H1 (cell line): Measurements from ENCODE around the gene MID1. TPM values are rescaled to one million over a fixed set of nuclear protein-coding genes. Genes with fewer than 3 reads are reported as not detected.

Experiments used
- CTCF ChIA-PET: fragments of 300-600 bp; sonication (Branson Sonifier 250); formaldehyde crosslinking; loops from one replicate; lab custom pipeline; 2021; ENCODE audit not compliant: partially characterized antibody; lab: Charles Lee
- POLR2A ChIA-PET: fragments of 300-600 bp; sonication (Branson Sonifier 250); formaldehyde crosslinking; loops from one replicate; lab custom pipeline; 2021; ENCODE audit warnings: inconsistent platforms; ENCODE audit not compliant: partially characterized antibody; lab: Charles Lee
- DNase-seq, 2 experiments: peaks; one replicate each; pipeline versions ENCODE4 v3.0.0 to v3.0.0-alpha.2; 2010 to 2022; ENCODE audit warnings: low spot score in 2 of 2, low read depth in 1 of 2, mixed read lengths in 1 of 2
- FAIRE-seq: peaks from 2 replicates; lab custom pipeline; 2011; peaks lifted over from hg19 to GRCh38; lab: Jason Lieb, UNC
- H2AFZ ChIP-seq: 2 replicates; pipeline ENCODE4 v1.8.1; 2012; ENCODE audit warnings: low read length, inconsistent platforms
- H2AK5ac ChIP-seq: 2 replicates; pipeline ENCODE4 v1.6.1; 2013; ENCODE audit warnings: low read depth, low read length
- H2BK120ac ChIP-seq: replicated peaks from 2 replicates; pipeline ENCODE3; 2013; ENCODE audit warnings: low read depth, low read length, inconsistent platforms
- H2BK12ac ChIP-seq: 2 replicates; pipeline ENCODE4 v1.6.1; 2013; ENCODE audit warnings: low read depth, low read length
- H2BK15ac ChIP-seq: 2 replicates; pipeline ENCODE4 v1.6.1; 2013; ENCODE audit warnings: low read length
- H2BK20ac ChIP-seq: 2 replicates; pipeline ENCODE4 v1.6.1; 2013; ENCODE audit warnings: low read length
- H2BK5ac ChIP-seq: 2 replicates; pipeline ENCODE4 v1.6.1; 2013; ENCODE audit warnings: low read depth, low read length
- H3K14ac ChIP-seq: 2 replicates; pipeline ENCODE4 v1.6.1; 2013; ENCODE audit warnings: inconsistent platforms; ENCODE audit not compliant: insufficient read length
- H3K18ac ChIP-seq: 2 replicates; pipeline ENCODE4 v1.6.1; 2013; ENCODE audit warnings: low read length; ENCODE audit errors: extremely low read depth
- H3K23ac ChIP-seq: 2 replicates; pipeline ENCODE4 v1.6.1; 2013; ENCODE audit warnings: inconsistent platforms; ENCODE audit not compliant: insufficient read length
- H3K23me2 ChIP-seq: 2 replicates; pipeline ENCODE4 v1.6.1; 2013; ENCODE audit warnings: low read depth, low read length
- H3K27ac ChIP-seq: 2 replicates; pipeline ENCODE4 v1.6.1; 2011; ENCODE audit warnings: low read depth, low read length, inconsistent platforms
- H3K27me3 ChIP-seq, 4 experiments: replicated peaks in 1 of 4; 1 replicate in 1 of 4; 2 replicates in 3 of 4; pipeline versions ENCODE4 v1.6.1 to v1.8.1; 2011 to 2013; ENCODE audit warnings: low read length in 3 of 4, mild to moderate bottlenecking in 3 of 4, inconsistent platforms in 2 of 4, mixed read lengths in 2 of 4, moderate library complexity in 1 of 4; ENCODE audit not compliant: control insufficient read depth in 3 of 4, insufficient read depth in 3 of 4; ENCODE audit errors: extremely low read depth in 1 of 4
- H3K36me3 ChIP-seq, 4 experiments: 2 replicates each; pipeline versions ENCODE4 v1.6.1 to v1.8.1; 2011 to 2013; ENCODE audit warnings: mild to moderate bottlenecking in 4 of 4, low read length in 3 of 4, moderate library complexity in 2 of 4, control low read depth in 1 of 4, inconsistent platforms in 1 of 4; ENCODE audit not compliant: insufficient read depth in 4 of 4, control insufficient read depth in 2 of 4
- H3K4ac ChIP-seq: replicated peaks from 2 replicates; pipeline ENCODE3; 2013; ENCODE audit warnings: low read length, low read depth, mixed read lengths, inconsistent platforms; ENCODE audit not compliant: insufficient read length
- H3K4me1 ChIP-seq, 4 experiments: replicated peaks in 1 of 4; 1 replicate in 1 of 4; 2 replicates in 3 of 4; pipeline versions ENCODE4 v1.6.1 to v1.8.1; 2011 to 2013; ENCODE audit warnings: low read length in 3 of 4, inconsistent platforms in 2 of 4, mixed read lengths in 1 of 4; ENCODE audit not compliant: insufficient read depth in 4 of 4, control insufficient read depth in 3 of 4
- H3K4me2 ChIP-seq, 2 experiments: 2 replicates each; pipeline versions ENCODE4 v1.6.1 to v1.8.1; 2011 to 2013; ENCODE audit warnings: low read depth in 2 of 2, low read length in 2 of 2, control low read depth in 1 of 2, inconsistent platforms in 1 of 2, mild to moderate bottlenecking in 1 of 2; ENCODE audit not compliant: insufficient read depth in 1 of 2
- H3K4me3 ChIP-seq, 4 experiments: fragments of 200-600, 300-600 bp in 1 of 4; sonication (generic), shearing (Covaris generic), sonication (Bioruptor Twin) in 1 of 4; 2 replicates each; pipeline versions ENCODE4 v1.5.1 to v1.8.1; 2011 to 2016; ENCODE audit warnings: low read length in 4 of 4, low read depth in 3 of 4, control low read depth in 2 of 4, inconsistent platforms in 2 of 4, mild to moderate bottlenecking in 2 of 4, mixed read lengths in 1 of 4, moderate library complexity in 1 of 4; ENCODE audit not compliant: insufficient read depth in 2 of 4; ENCODE audit errors: extremely low read depth in 1 of 4
- H3K56ac ChIP-seq: replicated peaks from 2 replicates; pipeline ENCODE3; 2013; ENCODE audit warnings: low read depth, mild to moderate bottlenecking, mixed read lengths, low read length, inconsistent platforms; ENCODE audit not compliant: insufficient read length
- H3K79me1 ChIP-seq: 2 replicates; pipeline ENCODE4 v1.6.1; 2013; ENCODE audit warnings: low read depth, low read length, control low read depth
- H3K79me2 ChIP-seq, 2 experiments: 2 replicates each; pipeline versions ENCODE4 v1.6.1 to v1.8.1; 2012 to 2013; ENCODE audit warnings: low read length in 2 of 2, mild to moderate bottlenecking in 2 of 2, inconsistent platforms in 1 of 2; ENCODE audit not compliant: insufficient read depth in 2 of 2, control insufficient read depth in 1 of 2
- H3K9ac ChIP-seq, 4 experiments: replicated peaks in 1 of 4; 1 replicate in 1 of 4; 2 replicates in 3 of 4; pipeline versions ENCODE4 v1.6.1 to v1.8.1; 2011 to 2013; ENCODE audit warnings: low read depth in 3 of 4, low read length in 3 of 4, control low read depth in 2 of 4, mild to moderate bottlenecking in 2 of 4, moderate library complexity in 2 of 4, inconsistent platforms in 1 of 4; ENCODE audit errors: extremely low read depth in 1 of 4
- H3K9me3 ChIP-seq, 2 experiments: 2 replicates each; pipeline versions ENCODE4 v1.6.1 to v1.8.1; 2012 to 2013; ENCODE audit warnings: mild to moderate bottlenecking in 2 of 2, moderate library complexity in 2 of 2, control low read depth in 1 of 2, inconsistent platforms in 1 of 2, low read depth in 1 of 2, low read length in 1 of 2, mixed read lengths in 1 of 2; ENCODE audit not compliant: insufficient read depth in 2 of 2
- H4K20me1 ChIP-seq, 2 experiments: replicated peaks in 1 of 2; 2 replicates each; pipeline versions ENCODE3 to v1.8.1; 2011 to 2013; ENCODE audit warnings: inconsistent platforms in 2 of 2, low read length in 2 of 2, mild to moderate bottlenecking in 1 of 2; ENCODE audit not compliant: insufficient read depth in 2 of 2, control insufficient read depth in 1 of 2
- H4K5ac ChIP-seq: 2 replicates; pipeline ENCODE4 v1.6.1; 2013; ENCODE audit warnings: low read length, low read depth, mixed read lengths, inconsistent platforms; ENCODE audit not compliant: insufficient read length
- H4K8ac ChIP-seq: 2 replicates; pipeline ENCODE4 v1.8.0; 2013; ENCODE audit warnings: mild to moderate bottlenecking, moderate library complexity, low read length, inconsistent platforms; ENCODE audit not compliant: insufficient read depth; ENCODE audit errors: extremely low read depth
- H4K91ac ChIP-seq: replicated peaks from 2 replicates; pipeline ENCODE3; 2013; ENCODE audit warnings: low read length, mixed read lengths, inconsistent platforms; ENCODE audit not compliant: insufficient read length
- RAD21 ChIP-seq, 2 experiments: IDR thresholded peaks in 1 of 2; conservative IDR thresholded peaks in 1 of 2; 2 replicates each; pipeline ENCODE4 v1.6.1; 2011; ENCODE audit warnings: low read depth in 2 of 2, low read length in 2 of 2, improper control_type of control experiment in 1 of 2, inconsistent platforms in 1 of 2, mild to moderate bottlenecking in 1 of 2, moderate library complexity in 1 of 2
- WGBS, 2 experiments: shearing (Covaris generic) in 1 of 2; methylation state at CpG; one replicate each; pipeline versions ENCODE4 v1.1.6 to v1.1.7; 2013 to 2015; ENCODE audit warnings: low lambda C conversion rate in 2 of 2, mixed read lengths in 2 of 2, inconsistent platforms in 1 of 2, low coverage in 1 of 2, missing lambda C conversion rate in 1 of 2; ENCODE audit not compliant: insufficient replicate concordance in 2 of 2, insufficient coverage in 1 of 2, insufficient read length in 1 of 2; ENCODE audit errors: extremely low coverage in 1 of 2, missing lambda C conversion rate in 1 of 2; 5-methylcytosine and 5-hydroxymethylcytosine counted together
- polyA plus RNA-seq, 7 experiments: library from polyadenylated mRNA; depleted of rRNA in 3 of 7; stranded (reverse) in 5 of 7; unstranded in 2 of 7; fragments of >200 nt in 5 of 7; fragments of 200-250 nt in 2 of 7; gene quantifications; 1 replicate in 5 of 7; 2 replicates in 1 of 7; 4 replicates in 1 of 7; pipeline versions ENCODE4 v1.2.1 to v1.2.3, GENCODE V29; 2011 to 2013; ENCODE audit warnings: missing spikeins in 2 of 7, mixed read lengths in 2 of 7
- total RNA-seq: library from RNA; stranded (reverse); fragmentation: NEBNext Ultra II Directional; extraction: Animal tissue kit (Norgen Biotek cat#: 25700); gene quantifications from 2 replicates; pipeline ENCODE4 v1.2.1, GENCODE V29; 2021
- TF ChIP-seq, protein P1 (sequence below): IDR thresholded peaks from 2 replicates; pipeline ENCODE4 v1.6.1; 2011; ENCODE audit warnings: low read length, improper control_type of control experiment
- TF ChIP-seq, protein P2 (sequence below), 3 experiments: IDR thresholded peaks; 1 replicate in 2 of 3; 2 replicates in 1 of 3; pipeline versions ENCODE4 v1.5.1 to v1.6.1; 2011; ENCODE audit warnings: low read length in 3 of 3, mild to moderate bottlenecking in 3 of 3, inconsistent platforms in 2 of 3, low read depth in 1 of 3, moderate library complexity in 1 of 3; ENCODE audit not compliant: insufficient read depth in 1 of 3; ENCODE audit errors: control extremely low read depth in 1 of 3

Gene MID1
- total and polyA plus RNA-seq, 2 of the 8 experiments (the other 6 are each of a cell fraction or from before 2014, with no cell fraction given): 12.9 to 54.3 TPM

DNA sequence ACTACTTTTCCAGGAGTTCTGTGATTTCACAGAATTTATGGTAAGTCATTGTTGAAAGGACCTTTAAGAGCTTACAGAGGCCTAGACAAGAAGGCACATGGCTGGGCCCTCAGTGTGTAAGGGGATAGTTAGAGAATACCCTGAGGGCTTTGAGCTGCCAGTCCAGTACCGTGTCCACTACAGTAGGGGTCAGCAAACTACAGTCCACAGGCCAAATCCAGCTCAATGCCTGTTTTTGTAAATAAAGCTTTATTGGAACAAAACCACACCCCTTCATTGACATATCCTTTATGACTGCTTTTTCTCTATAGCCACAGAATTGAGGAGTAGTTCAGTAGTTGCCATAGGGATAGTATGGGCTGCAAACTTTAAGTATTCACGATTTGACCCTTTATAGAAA lies 176.2 kb downstream of the MID1 start:
- no peak for DNase-seq
- no peaks in the 10 kb centered on the region for H4K20me1 ChIP-seq
- no peak overlapping the region for H4K5ac ChIP-seq

More for the DNA sequence above, 176.2 kb downstream of the MID1 start:
- Histone ChIP-seq H2AFZ (no peak overlapping the region), H3K23ac (no peak overlapping the region), H2BK20ac (no peak overlapping the region), H4K8ac (no peak overlapping the region), H3K27ac (no peak overlapping the region), H4K91ac (no peak overlapping the region), H2AK5ac (no peak overlapping the region), H3K23me2 (no peaks in the 10 kb centered on the region), H3K18ac (no peak overlapping the region), H3K9ac (no peak overlapping the region), H3K79me1 (no peaks in the 10 kb centered on the region), H2BK5ac (no peak overlapping the region), H3K36me3 (no peaks in the 10 kb centered on the region; a peak in 1 of 8 replicates), H3K14ac (no peak overlapping the region), H3K9me3 (no peaks in the 10 kb centered on the region), H3K4me2 (no peak overlapping the region), H3K79me2 (no peaks in the 10 kb centered on the region), H3K27me3 (no peaks in the 10 kb centered on the region; a peak in 1 of 7 replicates), H3K4me1 (no peaks in the 10 kb centered on the region; a peak in 1 of 7 replicates), H2BK120ac (no peak overlapping the region), H3K4me3 (no peak overlapping the region), H2BK15ac (no peak overlapping the region), H3K56ac (no peak overlapping the region), H2BK12ac (no peak overlapping the region), H3K4ac (no peak overlapping the region)
- TF ChIP-seq RAD21 (IDR thresholded peaks at IDR 0.05 in 1 of 2, conservative IDR thresholded peaks at IDR 0.05 in 1 of 2; ENCODE audit: low read depth in 2 of 2, low read length in 2 of 2): peak; percentile 52 to 68
- TF ChIP-seq, protein P1, sequence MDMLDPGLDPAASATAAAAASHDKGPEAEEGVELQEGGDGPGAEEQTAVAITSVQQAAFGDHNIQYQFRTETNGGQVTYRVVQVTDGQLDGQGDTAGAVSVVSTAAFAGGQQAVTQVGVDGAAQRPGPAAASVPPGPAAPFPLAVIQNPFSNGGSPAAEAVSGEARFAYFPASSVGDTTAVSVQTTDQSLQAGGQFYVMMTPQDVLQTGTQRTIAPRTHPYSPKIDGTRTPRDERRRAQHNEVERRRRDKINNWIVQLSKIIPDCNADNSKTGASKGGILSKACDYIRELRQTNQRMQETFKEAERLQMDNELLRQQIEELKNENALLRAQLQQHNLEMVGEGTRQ: no peak
- TF ChIP-seq, protein P2, sequence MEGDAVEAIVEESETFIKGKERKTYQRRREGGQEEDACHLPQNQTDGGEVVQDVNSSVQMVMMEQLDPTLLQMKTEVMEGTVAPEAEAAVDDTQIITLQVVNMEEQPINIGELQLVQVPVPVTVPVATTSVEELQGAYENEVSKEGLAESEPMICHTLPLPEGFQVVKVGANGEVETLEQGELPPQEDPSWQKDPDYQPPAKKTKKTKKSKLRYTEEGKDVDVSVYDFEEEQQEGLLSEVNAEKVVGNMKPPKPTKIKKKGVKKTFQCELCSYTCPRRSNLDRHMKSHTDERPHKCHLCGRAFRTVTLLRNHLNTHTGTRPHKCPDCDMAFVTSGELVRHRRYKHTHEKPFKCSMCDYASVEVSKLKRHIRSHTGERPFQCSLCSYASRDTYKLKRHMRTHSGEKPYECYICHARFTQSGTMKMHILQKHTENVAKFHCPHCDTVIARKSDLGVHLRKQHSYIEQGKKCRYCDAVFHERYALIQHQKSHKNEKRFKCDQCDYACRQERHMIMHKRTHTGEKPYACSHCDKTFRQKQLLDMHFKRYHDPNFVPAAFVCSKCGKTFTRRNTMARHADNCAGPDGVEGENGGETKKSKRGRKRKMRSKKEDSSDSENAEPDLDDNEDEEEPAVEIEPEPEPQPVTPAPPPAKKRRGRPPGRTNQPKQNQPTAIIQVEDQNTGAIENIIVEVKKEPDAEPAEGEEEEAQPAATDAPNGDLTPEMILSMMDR (IDR thresholded peaks at IDR 0.05; ENCODE audit: control extremely low read depth in 1 of 3, insufficient read depth in 1 of 3, low read depth in 1 of 3, low read length in 3 of 3): peak in 2 of 3 experiments; percentile 29 to 41; a peak in 1 of 4 replicates
- peak; percentile 71 for FAIRE-seq
- CTCF ChIA-PET: interaction anchor here (0.8 to 1.8 kb wide), 5 partner anchors 23 to 254 kb away, joined by 3 to 5 read pairs (median 3); no protein-coding TSS in a partner anchor
- WGBS, 2 experiments: 77% methylated on average over 2 of the region's 2 CpGs; no CpG with 5 or more reads in 1 of the 2 experiments
- POLR2A ChIA-PET: interaction anchor here (1.0 kb wide), 1 partner anchor 143 kb away, joined by 3 read pairs; no protein-coding TSS in a partner anchor
